K562 (cell line): ENCODE measurements around the gene HERC3.

Experiments used
- CHD1 ChIP-seq: fragments of 200-600 bp; sonication (generic); IDR thresholded peaks from one replicate; pipeline ENCODE4 v1.6.1; 2012; ENCODE audit warnings: mild to moderate bottlenecking, moderate library complexity, low read length, inconsistent platforms
- CTCF ChIP-seq, 3 experiments: IDR thresholded peaks in 2 of 3; conservative IDR thresholded peaks in 1 of 3; 2 replicates each; pipeline ENCODE4 v1.5.1; 2011 to 2012; ENCODE audit warnings: low read length in 3 of 3, mild to moderate bottlenecking in 3 of 3, control low read depth in 2 of 3, improper control_type of control experiment in 1 of 3, inconsistent platforms in 1 of 3, low read depth in 1 of 3, mixed read lengths in 1 of 3, moderate library complexity in 1 of 3; ENCODE audit not compliant: insufficient read depth in 2 of 3
- FOXA1 ChIP-seq: fragments of 450-650 bp; IDR thresholded peaks from 2 replicates; pipeline ENCODE4 v1.6.1; 2016; ENCODE audit warnings: mild to moderate bottlenecking, borderline replicate concordance
- JUN ChIP-seq, 2 experiments: sonication (generic) in 1 of 2; formaldehyde crosslinking in 1 of 2; IDR thresholded peaks; 2 replicates each; pipeline versions ENCODE4 v1.6.1 to v1.8.0; 2012 to 2022; ENCODE audit warnings: borderline replicate concordance in 2 of 2, mild to moderate bottlenecking in 2 of 2, improper control_type of control experiment in 1 of 2, low read depth in 1 of 2, low read length in 1 of 2, missing genetic modification reagents in 1 of 2
- MBD2 ChIP-seq: sonication (generic); IDR thresholded peaks from 2 replicates; pipeline ENCODE4 v1.6.1; 2016; ENCODE audit warnings: low read depth, borderline replicate concordance
- NR3C1 ChIP-seq: sonication (generic); formaldehyde crosslinking; IDR thresholded peaks from 2 replicates; pipeline ENCODE4 v1.8.1; 2022; ENCODE audit warnings: missing genetic modification reagents
- POLR3A ChIP-seq: IDR thresholded peaks from 2 replicates; pipeline ENCODE4 v1.6.1; 2011; ENCODE audit warnings: borderline replicate concordance, mild to moderate bottlenecking, moderate library complexity; ENCODE audit not compliant: insufficient read length, insufficient read depth; ENCODE audit errors: extremely low read depth
- RB1 ChIP-seq: fragments of 450-650 bp; IDR thresholded peaks from 2 replicates; pipeline ENCODE4 v1.6.1; 2017; ENCODE audit warnings: low read depth, mild to moderate bottlenecking
- TARDBP ChIP-seq: fragments of 450-650 bp; IDR thresholded peaks from 2 replicates; pipeline ENCODE4 v1.6.1; 2016
- ZNF174 ChIP-seq: fragments of 250-450 bp; sonication (Bioruptor Pico); IDR thresholded peaks from 2 replicates; pipeline ENCODE4 v1.4.0; 2020; ENCODE audit warnings: mild to moderate bottlenecking
- TF ChIP-seq, protein P1 (sequence below): sonication (generic); formaldehyde crosslinking; IDR thresholded peaks from 2 replicates; pipeline ENCODE4 v1.8.0; 2022; ENCODE audit warnings: missing genetic modification reagents, mild to moderate bottlenecking, borderline replicate concordance

DNA sequence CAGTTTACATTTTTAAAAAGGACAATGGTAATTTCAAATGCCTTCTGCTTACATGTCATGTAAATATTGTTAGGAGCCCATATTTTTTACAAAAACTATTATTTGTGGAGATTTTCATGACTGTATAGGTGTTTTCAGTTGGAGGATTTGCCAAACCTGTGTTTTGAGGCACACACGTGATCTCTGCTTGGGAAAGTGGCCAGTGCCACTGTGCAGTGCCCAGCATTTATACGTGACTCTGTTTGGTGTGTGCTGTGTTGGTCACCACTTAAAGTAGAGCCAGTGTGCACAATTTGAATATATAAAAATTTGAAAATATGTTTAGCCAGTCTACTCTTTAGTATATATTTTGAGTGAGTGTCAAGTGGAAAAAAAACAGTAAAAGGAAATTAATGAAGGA, 132.1 kb downstream of the HERC3 start:
- TF ChIP-seq CTCF (IDR thresholded peaks at IDR 0.05 in 2 of 3, conservative IDR thresholded peaks at IDR 0.05 in 1 of 3; ENCODE audit: insufficient read depth in 2 of 3, low read depth in 1 of 3, low read length in 3 of 3) (no peak), FOXA1 (no peak), TARDBP (no peak), MBD2 (no peak), ZNF174 (no peak), CHD1 (no peak), RB1 (no peak), POLR3A (no peak), NR3C1 (no peak), JUN (IDR thresholded peaks at IDR 0.05; ENCODE audit: borderline replicate concordance, low read depth, low read length) (no peak), JUN (CRISPR knock-in tag; IDR thresholded peaks at IDR 0.05; ENCODE audit: borderline replicate concordance) (no peak)
- TF ChIP-seq, protein P1, sequence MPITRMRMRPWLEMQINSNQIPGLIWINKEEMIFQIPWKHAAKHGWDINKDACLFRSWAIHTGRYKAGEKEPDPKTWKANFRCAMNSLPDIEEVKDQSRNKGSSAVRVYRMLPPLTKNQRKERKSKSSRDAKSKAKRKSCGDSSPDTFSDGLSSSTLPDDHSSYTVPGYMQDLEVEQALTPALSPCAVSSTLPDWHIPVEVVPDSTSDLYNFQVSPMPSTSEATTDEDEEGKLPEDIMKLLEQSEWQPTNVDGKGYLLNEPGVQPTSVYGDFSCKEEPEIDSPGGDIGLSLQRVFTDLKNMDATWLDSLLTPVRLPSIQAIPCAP (CRISPR knock-in tag): no peak
